Measurements from ENCODE around the gene CEP76. TPM values are rescaled to one million over a fixed set of nuclear protein-coding genes. Genes with fewer than 3 reads are reported as not detected.
A peak's percentile ranks its signal among the peaks of the same experiment; 100 is the strongest.

Gene CEP76, protein sequence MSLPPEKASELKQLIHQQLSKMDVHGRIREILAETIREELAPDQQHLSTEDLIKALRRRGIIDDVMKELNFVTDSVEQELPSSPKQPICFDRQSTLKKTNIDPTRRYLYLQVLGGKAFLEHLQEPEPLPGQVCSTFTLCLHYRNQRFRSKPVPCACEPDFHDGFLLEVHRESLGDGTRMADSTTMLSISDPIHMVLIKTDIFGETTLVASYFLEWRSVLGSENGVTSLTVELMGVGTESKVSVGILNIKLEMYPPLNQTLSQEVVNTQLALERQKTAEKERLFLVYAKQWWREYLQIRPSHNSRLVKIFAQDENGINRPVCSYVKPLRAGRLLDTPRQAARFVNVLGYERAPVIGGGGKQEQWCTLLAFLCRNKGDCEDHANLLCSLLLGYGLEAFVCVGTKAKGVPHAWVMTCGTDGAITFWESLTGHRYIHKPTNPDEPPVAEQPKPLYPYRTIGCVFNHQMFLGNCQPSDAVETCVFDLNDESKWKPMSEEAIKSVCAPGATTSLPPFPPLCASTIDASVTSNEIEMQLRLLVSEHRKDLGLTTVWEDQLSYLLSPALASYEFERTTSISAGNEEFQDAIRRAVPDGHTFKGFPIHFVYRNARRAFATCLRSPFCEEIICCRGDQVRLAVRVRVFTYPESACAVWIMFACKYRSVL
- total RNA-seq, result 1 to 10 TPM; 3.2 to 4.2 (median 3.9) TPM
- 2.3 TPM for polyA plus RNA-seq
- long read RNA-seq, donor 1, transcript CEP76-201 (12 exons, 2,939 nt), result major isoform, 7 of 13 reads
- long read RNA-seq, donor 1, partial matches to known transcripts, result 0 of 13 reads
- long read RNA-seq, donor 1, other reads (novel, unspliced or antisense), result 5 of 13 reads
- long read RNA-seq, donor 2, partial matches to known transcripts, result 0 of 3 reads
- long read RNA-seq, donor 2, other reads (novel, unspliced or antisense), result 0 of 3 reads
- long read RNA-seq, donor 3, transcript CEP76-201 (12 exons, 2,939 nt), result major isoform, 19 of 25 reads
- long read RNA-seq, donor 3, partial matches to known transcripts, result 2 of 25 reads
- long read RNA-seq, donor 3, other reads (novel, unspliced or antisense), result 4 of 25 reads
- long read RNA-seq, donor 4, partial matches to known transcripts, result 1 of 6 reads
- long read RNA-seq, donor 4, other reads (novel, unspliced or antisense), result 1 of 6 reads

DNA sequence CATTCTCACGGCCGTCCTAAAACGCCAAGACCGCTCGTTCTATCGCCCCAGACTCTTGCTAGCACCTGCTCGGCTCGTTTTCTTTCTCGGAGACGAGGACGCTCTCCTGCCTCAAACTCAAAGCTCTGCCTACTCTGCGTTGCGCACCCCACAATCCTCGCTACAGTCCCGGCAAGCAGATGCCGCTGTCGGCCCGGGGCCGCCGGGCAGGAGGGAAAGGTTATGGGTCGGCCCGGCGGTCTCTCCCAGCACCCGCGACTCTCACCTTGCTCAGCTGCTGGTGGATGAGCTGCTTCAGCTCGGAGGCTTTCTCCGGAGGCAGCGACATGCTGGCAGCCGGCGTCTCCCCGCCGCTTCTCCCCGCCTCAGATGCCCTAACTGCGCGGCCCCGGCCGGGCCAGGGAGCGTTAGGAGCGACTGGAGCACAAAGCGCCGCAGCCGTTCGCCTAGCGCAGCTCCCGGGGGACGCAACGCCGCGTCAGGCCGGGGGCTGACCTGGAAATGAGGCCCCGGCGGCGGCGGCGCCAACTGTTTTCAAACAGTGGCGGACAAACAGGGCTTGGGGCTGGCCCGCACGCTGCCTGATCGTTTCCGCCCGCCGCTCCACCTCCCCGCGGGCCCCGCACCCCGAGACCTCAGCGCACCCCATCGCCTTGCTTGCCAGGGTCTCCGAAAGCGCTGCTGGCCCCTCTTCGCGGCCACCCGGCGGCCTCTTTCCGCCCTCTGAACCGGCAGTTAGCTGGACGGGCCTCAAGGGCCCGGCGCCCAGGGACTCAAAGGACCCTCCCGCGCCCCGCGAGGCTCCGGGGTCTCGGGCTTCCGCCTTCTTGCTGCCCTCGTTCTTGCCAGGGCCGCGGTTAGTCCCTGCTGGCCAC is at the start of gene CEP76, which contains the start of gene PSMG2:
TSS of gene CEP76 (minus strand) at position 503 of the 875 bp plus-strand sequence. CDS start at position 328, 175 bp downstream.
TSS of gene PSMG2 (plus strand) at position 822 of the 875 bp plus-strand sequence. CDS start 66 bp downstream, outside the sequence.
- intact Hi-C loops (cut with DNase I), result no loop called here
- Histone ChIP-seq H3K27me3 (ENCODE audit: control insufficient read depth, insufficient read depth) (no peaks in the 10 kb centered on the region), H3K4me3 (ENCODE audit: low read length) (peak within 1 kb of the TSS; percentile 49), H3K4me1 (ENCODE audit: control insufficient read depth, insufficient read depth, low read length) (peaks cover 2% of the 10 kb centered on the region), H3K27ac (ENCODE audit: low read length) (peak within 1 kb of the TSS; percentile 87), H3K9me3 (ENCODE audit: control insufficient read depth, low read length) (no peaks in the 10 kb centered on the region)
- DNase-seq, result peak; percentile 96 to 98 (median 98)
- ATAC-seq, result peak; percentile 97
- under 1% methylated on average over 89 of the region's 89 CpGs for WGBS

DNA sequence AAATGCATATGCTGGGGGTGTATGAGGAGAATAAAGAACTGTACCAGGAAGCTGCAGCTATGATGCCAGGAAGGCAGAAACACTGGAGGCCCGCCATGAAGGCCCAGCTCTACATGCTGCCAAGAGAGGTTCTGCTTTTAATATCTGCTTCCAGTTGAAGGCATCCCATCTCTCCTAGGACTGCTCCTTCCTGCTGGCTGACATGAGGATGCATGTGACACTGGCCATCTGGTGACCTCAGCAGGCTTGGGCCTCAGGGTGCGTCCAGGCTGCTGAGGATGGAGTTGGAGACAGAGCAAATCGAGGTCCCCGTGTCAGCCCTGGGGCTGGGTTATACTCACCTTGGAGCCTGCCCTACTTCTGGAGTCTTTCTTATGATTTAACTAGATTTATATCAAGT is 49.4 kb upstream of the CEP76 start:
- no peak for ATAC-seq
- H3K27ac ChIP-seq (ENCODE audit: low read length), result no peak overlapping the region
- 73% methylated on average over 4 of the region's 4 CpGs for WGBS
- H3K9me3 ChIP-seq (ENCODE audit: control insufficient read depth, low read length), result no peaks in the 10 kb centered on the region
- no peaks in the 10 kb centered on the region for H3K4me1 ChIP-seq (ENCODE audit: control insufficient read depth, insufficient read depth, low read length)
- no peak overlapping the region for H3K4me3 ChIP-seq (ENCODE audit: low read length)
- H3K27me3 ChIP-seq (ENCODE audit: control insufficient read depth, insufficient read depth), result no peaks in the 10 kb centered on the region
- no peak for DNase-seq
- intact Hi-C loops (cut with DNase I), result no loop called here

DNA sequence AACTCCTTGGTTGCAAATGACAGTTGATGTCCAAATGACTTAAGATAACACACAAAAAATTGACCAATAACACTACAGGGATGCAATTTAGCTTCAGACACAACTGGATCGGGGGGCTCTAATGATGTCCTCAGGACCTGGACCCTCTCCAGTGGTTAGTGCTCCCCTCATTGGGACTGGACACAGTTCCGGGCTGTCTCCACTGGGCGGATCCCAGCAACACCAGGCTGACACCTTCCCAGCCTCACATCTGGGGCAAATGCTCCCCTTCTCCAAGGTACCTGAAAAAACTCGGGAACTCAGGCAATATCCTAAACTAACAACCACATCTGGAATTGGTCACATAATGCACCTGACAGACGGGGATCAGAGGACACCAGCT is 49.0 kb upstream of the CEP76 start:
- 88% methylated on average over 5 of the region's 5 CpGs for WGBS
- ATAC-seq, result no peak
- no peaks in the 10 kb centered on the region for H3K27me3 ChIP-seq (ENCODE audit: control insufficient read depth, insufficient read depth)

DNA sequence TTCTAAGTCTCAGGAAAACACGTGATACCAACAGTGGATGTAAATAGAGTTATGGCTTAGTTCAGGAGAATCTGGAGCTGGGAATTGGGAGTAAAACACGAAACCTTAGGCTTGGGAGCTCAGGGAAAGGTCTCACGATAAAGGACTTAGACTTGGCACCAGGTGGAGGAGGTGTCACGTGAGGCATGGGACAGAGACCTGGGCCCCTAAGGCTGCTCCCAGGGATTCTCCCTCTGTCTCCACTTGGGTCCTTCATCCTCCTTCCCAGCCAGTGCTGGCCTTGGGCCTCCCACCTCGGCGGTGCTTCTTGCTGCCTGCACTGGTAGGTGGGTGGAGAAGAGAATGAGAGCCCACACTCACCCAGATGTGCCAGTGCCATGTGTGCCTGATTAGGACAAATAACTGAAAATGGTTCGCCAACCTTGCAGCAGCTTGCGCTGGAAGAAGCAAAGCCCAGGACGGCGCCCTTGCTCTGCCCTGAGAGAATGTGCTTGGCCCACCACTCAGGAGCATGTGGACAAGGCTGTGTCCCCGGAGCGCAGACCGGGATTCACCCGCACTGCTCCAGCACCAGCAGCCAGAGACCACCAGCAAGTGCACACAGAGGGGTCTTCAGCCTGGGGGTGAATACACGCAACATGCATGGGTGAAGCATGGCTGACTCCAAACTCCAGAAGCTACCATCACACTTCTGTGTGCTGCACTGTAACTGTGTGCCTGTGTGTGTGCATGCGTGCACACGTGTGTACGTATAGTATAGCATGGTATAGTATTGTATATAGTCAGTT is 48.4 kb upstream of the CEP76 start:
- DNase-seq (no peak), ATAC-seq (peak in 1 of 2 donors; percentile 22)
- no peaks in the 10 kb centered on the region for H3K9me3 ChIP-seq (ENCODE audit: control insufficient read depth, low read length)
- WGBS, result 90% methylated on average over 18 of the region's 18 CpGs
- H3K27me3 ChIP-seq (ENCODE audit: control insufficient read depth, insufficient read depth), result no peaks in the 10 kb centered on the region
- no peaks in the 10 kb centered on the region for H3K4me1 ChIP-seq (ENCODE audit: control insufficient read depth, insufficient read depth, low read length)
- no peak overlapping the region for H3K27ac ChIP-seq (ENCODE audit: low read length)
- no peak overlapping the region for H3K4me3 ChIP-seq (ENCODE audit: low read length)
- intact Hi-C loops (cut with DNase I), result no loop called here

More for the DNA sequence above, 49.0 kb upstream of the CEP76 start:
- Histone ChIP-seq H3K9me3 (ENCODE audit: control insufficient read depth, low read length) (no peaks in the 10 kb centered on the region), H3K4me3 (ENCODE audit: low read length) (no peak overlapping the region), H3K4me1 (ENCODE audit: control insufficient read depth, insufficient read depth, low read length) (no peaks in the 10 kb centered on the region), H3K27ac (ENCODE audit: low read length) (no peak overlapping the region)
- DNase-seq, result no peak
- intact Hi-C loops (cut with DNase I), result no loop called here

DNA sequence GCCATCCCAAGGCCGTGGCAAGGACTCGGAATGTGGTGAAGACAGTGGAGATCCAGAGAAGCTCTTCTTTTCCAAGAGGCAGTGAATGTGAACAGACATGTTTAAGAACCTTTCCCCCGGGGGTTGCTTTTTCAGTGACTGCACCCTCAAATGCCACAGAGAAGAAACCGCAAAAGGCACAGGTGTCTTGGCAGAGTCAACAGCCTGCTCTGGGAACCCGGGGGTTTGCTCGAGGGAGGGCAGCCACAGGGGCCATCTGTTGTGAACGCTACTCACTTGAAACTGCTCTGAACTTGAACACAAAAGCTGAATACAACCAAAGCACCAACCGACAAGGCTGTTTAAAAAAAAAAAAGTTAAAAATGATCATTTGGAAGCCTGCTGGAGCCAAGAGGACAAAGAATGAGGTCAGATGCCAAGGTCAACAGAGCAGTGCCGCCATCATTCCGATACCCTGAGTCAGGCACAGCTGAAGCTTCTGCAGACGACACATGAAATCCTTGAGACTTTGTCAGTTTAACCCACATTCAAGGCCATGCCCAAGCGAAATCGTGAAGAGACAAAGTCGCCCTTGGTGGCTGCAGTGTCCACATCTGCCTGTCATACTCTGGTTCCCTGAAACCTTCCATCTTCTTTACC is 47.7 kb upstream of the CEP76 start:
- H3K9me3 ChIP-seq (ENCODE audit: control insufficient read depth, low read length), result no peaks in the 10 kb centered on the region
- 78% methylated on average over 14 of the region's 14 CpGs for WGBS
- no peaks in the 10 kb centered on the region for H3K27me3 ChIP-seq (ENCODE audit: control insufficient read depth, insufficient read depth)
- H3K4me3 ChIP-seq (ENCODE audit: low read length), result no peak overlapping the region
- DNase-seq (no peak), ATAC-seq (no peak)
- no peaks in the 10 kb centered on the region for H3K4me1 ChIP-seq (ENCODE audit: control insufficient read depth, insufficient read depth, low read length)
- intact Hi-C loops (cut with DNase I), result no loop called here
- H3K27ac ChIP-seq (ENCODE audit: low read length), result no peak overlapping the region

DNA sequence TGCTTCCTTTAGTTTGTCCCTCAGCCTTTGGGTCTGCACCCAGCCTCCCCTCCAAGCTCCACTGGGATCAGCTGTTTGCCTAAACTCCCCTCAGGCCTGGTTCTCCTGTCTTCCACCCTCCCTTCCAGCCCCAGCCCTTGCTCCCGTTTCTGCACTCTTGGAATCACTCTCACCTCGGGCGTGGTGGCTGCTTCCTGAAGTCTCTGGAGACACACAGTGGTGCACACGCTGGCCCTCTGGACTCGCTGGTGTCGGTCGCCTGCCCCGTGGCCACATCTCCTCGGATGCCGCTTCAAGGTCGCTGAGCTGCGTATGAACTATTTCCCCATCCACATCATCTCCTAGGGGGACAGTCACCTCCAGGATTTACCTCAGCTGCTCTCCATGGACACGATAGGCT is 46.6 kb upstream of the CEP76 start:
- no peak for DNase-seq
- H3K27ac ChIP-seq (ENCODE audit: low read length), result no peak overlapping the region
- intact Hi-C loops (cut with DNase I), result loop anchor here in 1 of 4 donors (5.0 kb wide), 1 partner anchor 183 kb away; no protein-coding TSS in a partner anchor
- H3K4me3 ChIP-seq (ENCODE audit: low read length), result no peak overlapping the region
- no peaks in the 10 kb centered on the region for H3K27me3 ChIP-seq (ENCODE audit: control insufficient read depth, insufficient read depth)
- H3K9me3 ChIP-seq (ENCODE audit: control insufficient read depth, low read length), result no peaks in the 10 kb centered on the region
- no peaks in the 10 kb centered on the region for H3K4me1 ChIP-seq (ENCODE audit: control insufficient read depth, insufficient read depth, low read length)
- no peak for ATAC-seq
- 76% methylated on average over 13 of the region's 13 CpGs for WGBS

DNA sequence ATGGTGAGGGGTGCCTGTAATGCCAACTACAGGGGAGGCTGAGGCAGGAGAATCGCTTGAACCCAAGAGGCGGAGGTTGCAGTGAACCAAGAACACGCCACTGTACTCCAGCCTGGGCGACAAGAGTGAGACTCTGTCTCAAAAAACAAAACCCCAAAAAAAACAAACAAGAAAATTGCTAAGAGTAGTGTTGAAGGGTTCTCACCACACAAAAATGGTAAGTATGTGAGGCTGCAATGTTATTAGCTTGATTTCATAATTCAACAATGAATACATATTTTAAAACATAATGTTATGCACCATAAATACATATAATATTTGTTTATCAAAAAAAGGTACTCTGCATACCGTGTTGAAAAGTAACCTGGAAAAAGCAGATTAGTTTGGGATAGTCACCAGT is 46.1 kb upstream of the CEP76 start:
- 85% methylated on average over 5 of the region's 5 CpGs for WGBS
- no peak overlapping the region for H3K4me3 ChIP-seq (ENCODE audit: low read length)
- DNase-seq (no peak), ATAC-seq (no peak)
- H3K4me1 ChIP-seq (ENCODE audit: control insufficient read depth, insufficient read depth, low read length), result no peaks in the 10 kb centered on the region
- H3K27ac ChIP-seq (ENCODE audit: low read length), result no peak overlapping the region
- no peaks in the 10 kb centered on the region for H3K9me3 ChIP-seq (ENCODE audit: control insufficient read depth, low read length)
- H3K27me3 ChIP-seq (ENCODE audit: control insufficient read depth, insufficient read depth), result no peaks in the 10 kb centered on the region
- intact Hi-C loops (cut with DNase I), result loop anchor here in 1 of 4 donors (5.0 kb wide), 1 partner anchor 184 kb away; no protein-coding TSS in a partner anchor

DNA sequence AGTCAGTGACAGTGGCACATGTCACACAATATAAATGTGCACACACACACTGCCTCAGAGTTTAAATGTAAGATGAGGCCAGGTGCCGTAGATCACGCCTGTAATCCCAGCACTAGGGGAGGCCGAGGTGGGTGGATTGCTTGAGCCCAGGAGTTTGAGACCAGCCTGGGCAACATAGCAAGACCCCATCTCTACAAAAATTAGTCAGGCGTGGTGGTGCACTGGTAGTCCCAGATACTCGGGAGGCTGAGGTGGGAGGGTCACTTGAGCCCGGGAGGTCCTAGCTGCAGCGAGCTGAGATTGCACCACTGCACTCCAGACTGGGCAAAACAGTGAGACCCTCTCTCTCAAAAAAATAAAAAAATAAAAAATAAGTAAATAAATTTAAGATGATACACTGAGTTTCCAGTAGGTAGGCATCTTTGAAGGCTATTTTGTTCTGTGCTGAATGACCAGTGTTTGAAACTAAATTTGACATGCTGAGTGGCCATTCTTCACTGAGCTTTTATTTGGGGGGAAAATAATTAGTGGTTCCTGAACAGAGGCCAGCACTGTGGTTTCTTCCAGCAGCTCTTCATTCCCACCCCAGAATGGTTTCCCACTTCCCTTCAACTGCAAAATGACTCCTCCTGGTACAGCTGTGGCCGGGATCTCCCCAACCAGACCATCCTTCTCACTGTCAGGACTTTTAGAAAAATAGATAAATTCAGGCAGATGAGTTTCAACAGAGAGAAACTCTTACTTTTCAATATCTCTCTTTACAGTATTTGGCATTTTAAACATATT is 45.2 kb upstream of the CEP76 start:
- ATAC-seq, result no peak
- intact Hi-C loops (cut with DNase I), result loop anchor here in 1 of 4 donors (5.0 kb wide), 1 partner anchor 185 kb away; no protein-coding TSS in a partner anchor

More for the DNA sequence above, 45.2 kb upstream of the CEP76 start:
- no peak overlapping the region for H3K4me3 ChIP-seq (ENCODE audit: low read length)
- no peak for DNase-seq
- no peak overlapping the region for H3K27ac ChIP-seq (ENCODE audit: low read length)
- no peaks in the 10 kb centered on the region for H3K27me3 ChIP-seq (ENCODE audit: control insufficient read depth, insufficient read depth)
- no peaks in the 10 kb centered on the region for H3K4me1 ChIP-seq (ENCODE audit: control insufficient read depth, insufficient read depth, low read length)
- H3K9me3 ChIP-seq (ENCODE audit: control insufficient read depth, low read length), result no peaks in the 10 kb centered on the region
- 87% methylated on average over 8 of the region's 8 CpGs for WGBS

Measured in right cardiac atrium (tissue), 5 donors.